GM12874 (cell line): Measurements from ENCODE around the gene SLC35F1.

Source experiments
- CTCF ChIP-seq: IDR thresholded peaks from 2 replicates; pipeline ENCODE4 v1.5.1; 2011; ENCODE audit warnings: low read depth, mild to moderate bottlenecking, control low read depth, low read length, moderate library complexity; ENCODE audit not compliant: insufficient read depth

SLC35F1 gene

GRCh38 chr6:117928833-117929232 lies 21.8 kb downstream of the SLC35F1 start:
- no peak for TF ChIP-seq CTCF

- no peak for TF ChIP-seq CTCF
Observed at GRCh38 chr6:117929501-117929900, 22.4 kb downstream of the SLC35F1 start.

- no peak for TF ChIP-seq CTCF
Observed at GRCh38 chr6:117930645-117931044, 23.6 kb downstream of the SLC35F1 start.

GRCh38 chr6:117932001-117932400 lies 24.9 kb downstream of the SLC35F1 start:
- no peak for TF ChIP-seq CTCF

- no peak for TF ChIP-seq CTCF
Observed at GRCh38 chr6:117932676-117933075, 25.6 kb downstream of the SLC35F1 start.

- no peak for TF ChIP-seq CTCF
Observed at GRCh38 chr6:117933471-117933870, 26.4 kb downstream of the SLC35F1 start.

- TF ChIP-seq CTCF = no peak
Observed at GRCh38 chr6:117938311-117938995, 31.4 kb downstream of the SLC35F1 start.
